Mesenteric fat pad (tissue), 1 donor: ENCODE data around the gene IKZF3. TPM values are rescaled to one million over a fixed set of nuclear protein-coding genes. Genes with fewer than 3 reads are reported as not detected.
"Not testable (repeated sequence)": the region's sequence is repeated elsewhere in the genome, so short reads cannot be mapped to it uniquely, and the experiment has no call there.

Experiments
- DNase-seq: peaks from one replicate; pipeline ENCODE4 v3.0.0-alpha.2; 2020; ENCODE audit warnings: low spot score
- total RNA-seq: library from RNA; stranded (reverse); fragmentation: NEBNext Ultra II Directional; extraction: Animal tissue kit (Norgen Biotek cat#: 25700); gene quantifications from one replicate; pipeline ENCODE4 v1.2.1, GENCODE V29; 2021
- donor health status: DM: yes; HTN: yes; CAD: no.

IKZF3 gene
- total RNA-seq, 1 donor from 2014 or later: 1.3 TPM

GRCh38 chr17:39861235-39861634 is 2.9 kb downstream of the IKZF3 start:
- DNase-seq: no peak

- DNase-seq: not testable (repeated sequence)
Measured at GRCh38 chr17:39855911-39856649, 8.0 kb downstream of the IKZF3 start.

- no peak for DNase-seq
Measured at GRCh38 chr17:39854909-39855308, 9.2 kb downstream of the IKZF3 start.

GRCh38 chr17:39852239-39852638 is 11.9 kb downstream of the IKZF3 start:
- DNase-seq: no peak

GRCh38 chr17:39850186-39850585 is 13.9 kb downstream of the IKZF3 start:
- DNase-seq: not testable (repeated sequence)

GRCh38 chr17:39848600-39848999 is 15.5 kb downstream of the IKZF3 start:
- no peak for DNase-seq

- no peak for DNase-seq
Measured at GRCh38 chr17:39846205-39846604, 17.9 kb downstream of the IKZF3 start.

- no peak for DNase-seq
Measured at GRCh38 chr17:39845052-39845846, 18.9 kb downstream of the IKZF3 start.

GRCh38 chr17:39841134-39841683 is 22.9 kb downstream of the IKZF3 start:
- no peak for DNase-seq

- no peak for DNase-seq
Measured at GRCh38 chr17:39838784-39839183, 25.3 kb downstream of the IKZF3 start.

- no peak for DNase-seq
Measured at GRCh38 chr17:39838057-39838456, 26.1 kb downstream of the IKZF3 start.

GRCh38 chr17:39836117-39836516 is 28.0 kb downstream of the IKZF3 start:
- no peak for DNase-seq

- DNase-seq: no peak
Measured at GRCh38 chr17:39835038-39835786, 28.9 kb downstream of the IKZF3 start.

- DNase-seq: no peak
Measured at GRCh38 chr17:39834017-39834416, 30.1 kb downstream of the IKZF3 start.

GRCh38 chr17:39831588-39831987 is 32.5 kb downstream of the IKZF3 start:
- DNase-seq: no peak

- no peak for DNase-seq
Measured at GRCh38 chr17:39828443-39828842, 35.7 kb downstream of the IKZF3 start.

- DNase-seq: no peak
Measured at GRCh38 chr17:39826334-39826733, 37.8 kb downstream of the IKZF3 start.

GRCh38 chr17:39823407-39824054 is 40.6 kb downstream of the IKZF3 start:
- no peak for DNase-seq

- no peak for DNase-seq
Measured at GRCh38 chr17:39822051-39822451, 42.1 kb downstream of the IKZF3 start.

GRCh38 chr17:39820987-39821386 is 43.1 kb downstream of the IKZF3 start:
- no peak for DNase-seq

- DNase-seq: no peak
Measured at GRCh38 chr17:39820541-39820940, 43.6 kb downstream of the IKZF3 start.
